HG02763 (cell line): ENCODE data around the gene C19orf73.
A peak's percentile ranks its signal among the peaks of the same experiment; 100 is the strongest.
"Not testable (repeated sequence)": the region's sequence is repeated elsewhere in the genome, so short reads cannot be mapped to it uniquely, and the experiment has no call there.

Experiments
- ATAC-seq: cut with Tn5 transposase; IDR thresholded peaks from one replicate; pipeline ENCODE4 v1.9.1; 2021; ENCODE audit warnings: mild to moderate bottlenecking, moderate library complexity; ENCODE audit not compliant: unreplicated experiment

C19orf73 gene

GRCh38 chr19:49123285-49123684 lies 4.3 kb upstream of the C19orf73 start:
- ATAC-seq, result not testable (repeated sequence)

- ATAC-seq, result not testable (repeated sequence)
Observed at GRCh38 chr19:49121841-49122240, 2.9 kb upstream of the C19orf73 start.

- no peak for ATAC-seq
Observed at GRCh38 chr19:49120868-49121267, 1.9 kb upstream of the C19orf73 start.

GRCh38 chr19:49120325-49120683 lies 1.4 kb upstream of the C19orf73 start:
- no peak for ATAC-seq

- no peak for ATAC-seq
Observed at GRCh38 chr19:49119411-49120324, 725 bp upstream of the C19orf73 start, which contains the start of gene PPFIA3. PPFIA3 (plus strand) TSS chr19:49119544; CDS start chr19:49127874, 8,330 bp downstream.

- ATAC-seq, result no peak
Observed at GRCh38 chr19:49117677-49118564, 1.0 kb downstream of the C19orf73 start.

- no peak for ATAC-seq
Observed at GRCh38 chr19:49116544-49116943, 2.4 kb downstream of the C19orf73 start.

- ATAC-seq, result no peak
Observed at GRCh38 chr19:49114630-49115363, 4.1 kb downstream of the C19orf73 start.

GRCh38 chr19:49113762-49114629 lies 4.9 kb downstream of the C19orf73 start, which contains the start of gene LIN7B:
LIN7B (plus strand) TSS chr19:49114370; CDS start chr19:49114405, 35 bp downstream.
- peak; percentile 53 for ATAC-seq

GRCh38 chr19:49111218-49111998 lies 7.5 kb downstream of the C19orf73 start:
- ATAC-seq, result no peak

GRCh38 chr19:49110567-49110966 lies 8.4 kb downstream of the C19orf73 start:
- ATAC-seq, result no peak

GRCh38 chr19:49109569-49110233 lies 9.2 kb downstream of the C19orf73 start:
- ATAC-seq, result no peak

- ATAC-seq, result no peak
Observed at GRCh38 chr19:49109051-49109450, 9.9 kb downstream of the C19orf73 start.

GRCh38 chr19:49107625-49108459 lies 11.1 kb downstream of the C19orf73 start:
- ATAC-seq, result no peak

- no peak for ATAC-seq
Observed at GRCh38 chr19:49106648-49107135, 12.3 kb downstream of the C19orf73 start.

- ATAC-seq, result no peak
Observed at GRCh38 chr19:49104229-49104864, 14.6 kb downstream of the C19orf73 start.
